DLD1 (cell line): ENCODE data around the gene SLC4A11.
"Not testable (repeated sequence)": the region's sequence is repeated elsewhere in the genome, so short reads cannot be mapped to it uniquely, and the experiment has no call there.

Experiments
- in situ Hi-C: cut with HindIII; loops from 2 replicates; pipeline ENCODE4 v1.10.0; 2017; ENCODE audit warnings: low sequenced_read_pairs

Gene SLC4A11

GRCh38 chr20:3204124-3204794 lies 34.7 kb downstream of the SLC4A11 start, which contains the start of gene DDRGK1:
TSS of gene DDRGK1 (minus strand) at chr20:3204682. CDS start at chr20:3204627, 55 bp downstream.
- in situ Hi-C loops: no loop called here

GRCh38 chr20:3203315-3204123 lies 35.5 kb downstream of the SLC4A11 start:
- in situ Hi-C loops: no loop called here

GRCh38 chr20:3202965-3203314 lies 36.0 kb downstream of the SLC4A11 start:
- in situ Hi-C loops: no loop called here

- in situ Hi-C loops: no loop called here
Measured at GRCh38 chr20:3199976-3200755, 38.8 kb downstream of the SLC4A11 start.

- in situ Hi-C loops: no loop called here
Measured at GRCh38 chr20:3199206-3199605, 39.8 kb downstream of the SLC4A11 start.

- in situ Hi-C loops: no loop called here
Measured at GRCh38 chr20:3195590-3196237, 43.3 kb downstream of the SLC4A11 start.

GRCh38 chr20:3194617-3195280 lies 44.2 kb downstream of the SLC4A11 start:
- in situ Hi-C loops: no loop called here

- in situ Hi-C loops: no loop called here
Measured at GRCh38 chr20:3193806-3194616, 45.0 kb downstream of the SLC4A11 start.

GRCh38 chr20:3192226-3193015 lies 46.6 kb downstream of the SLC4A11 start:
- in situ Hi-C loops: no loop called here

- in situ Hi-C loops: no loop called here
Measured at GRCh38 chr20:3190681-3191111, 48.3 kb downstream of the SLC4A11 start.

GRCh38 chr20:3189561-3190131 lies 49.3 kb downstream of the SLC4A11 start:
- in situ Hi-C loops: no loop called here

GRCh38 chr20:3188823-3189413 lies 50.1 kb downstream of the SLC4A11 start:
- in situ Hi-C loops: no loop called here

- in situ Hi-C loops: not testable (repeated sequence)
Measured at GRCh38 chr20:3187861-3188260, 51.1 kb downstream of the SLC4A11 start.

GRCh38 chr20:3183896-3184612 lies 54.9 kb downstream of the SLC4A11 start:
- in situ Hi-C loops: no loop called here

GRCh38 chr20:3182429-3182828 lies 56.6 kb downstream of the SLC4A11 start:
- in situ Hi-C loops: not testable (repeated sequence)

GRCh38 chr20:3181270-3181669 lies 57.7 kb downstream of the SLC4A11 start:
- in situ Hi-C loops: no loop called here

GRCh38 chr20:3180319-3180718 lies 58.7 kb downstream of the SLC4A11 start:
- in situ Hi-C loops: no loop called here
